ENCODE results near the gene CYP1B1. TPM values are rescaled to one million over a fixed set of nuclear protein-coding genes. Genes with fewer than 3 reads are reported as not detected.
"Not testable (repeated sequence)": the region's sequence is repeated elsewhere in the genome, so short reads cannot be mapped to it uniquely, and the experiment has no call there.

CYP1B1 gene
- total and polyA plus RNA-seq, 2 donors: 14.4 to 40.8 TPM

DNA sequence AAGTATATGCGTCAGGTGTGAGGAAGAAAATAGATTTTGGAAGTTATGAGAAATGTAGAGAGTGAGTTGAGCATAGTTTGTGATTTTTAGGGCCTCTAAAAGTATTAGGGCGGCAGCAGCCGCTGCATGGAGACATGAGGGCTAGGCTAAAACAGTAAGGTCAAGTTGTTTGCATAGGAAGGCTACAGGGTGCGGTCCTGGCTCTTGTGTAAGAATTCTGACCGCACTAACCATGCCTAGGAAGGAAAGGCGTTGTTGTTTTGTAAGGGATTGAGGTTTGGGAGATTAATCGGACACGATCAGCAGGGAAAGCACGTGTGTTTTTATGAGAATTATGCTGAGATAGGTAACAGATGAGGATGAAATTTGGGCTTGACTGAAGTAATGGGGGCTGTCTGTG, 6.8 kb upstream of the CYP1B1 start:
- peaks cover 4 to 30% of the 10 kb centered on the region in 2 donors for H3K27me3 ChIP-seq (ENCODE audit: control insufficient read depth in 2 of 2, insufficient read depth in 1 of 2, low read length in 1 of 2)
- DNase-seq (ENCODE audit: low read depth in 6 of 9, low spot score in 9 of 9); H3K36me3 ChIP-seq (ENCODE audit: control insufficient read depth in 2 of 2, insufficient read depth in 2 of 2, low read length in 1 of 2); H3K27ac ChIP-seq (ENCODE audit: low read depth in 1 of 2, low read length in 1 of 2); H3K4me1 ChIP-seq (ENCODE audit: control insufficient read depth in 2 of 2, insufficient read depth in 2 of 2, low read length in 2 of 2); H3K4me3 ChIP-seq (ENCODE audit: low read length in 2 of 2); H3K9me3 ChIP-seq (ENCODE audit: control insufficient read depth in 2 of 2, insufficient read depth in 1 of 2, low read length in 1 of 2): not testable (repeated sequence)
- WGBS: 96% methylated on average over 9 of the region's 9 CpGs

DNA sequence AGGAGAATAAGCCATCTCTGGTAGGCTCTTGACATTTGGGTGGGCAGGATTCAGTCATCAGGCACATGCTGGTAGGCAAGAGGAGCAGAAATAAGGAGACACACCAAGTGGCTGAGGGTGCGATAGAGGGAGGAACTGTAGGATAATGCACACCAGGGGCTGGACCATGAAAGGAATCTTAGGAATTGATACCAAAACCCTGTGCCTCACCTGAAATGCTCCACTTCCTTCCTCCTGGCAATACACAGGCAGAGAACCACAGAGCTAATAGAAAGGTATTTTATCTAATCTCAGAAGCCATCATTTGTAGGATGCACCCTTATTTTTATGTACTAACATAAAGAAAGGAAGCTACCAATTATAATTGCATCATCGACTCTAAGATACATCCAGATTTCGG, 4.4 kb upstream of the CYP1B1 start:
- WGBS: 79% methylated on average over 3 of the region's 3 CpGs
- H3K4me3 ChIP-seq (ENCODE audit: low read length in 2 of 2): no peak overlapping the region
- peaks cover 28 to 52% of the 10 kb centered on the region in 2 donors for H3K27me3 ChIP-seq (ENCODE audit: control insufficient read depth in 2 of 2, insufficient read depth in 1 of 2, low read length in 1 of 2)
- no peaks in the 10 kb centered on the region for H3K4me1 ChIP-seq (ENCODE audit: control insufficient read depth in 2 of 2, insufficient read depth in 2 of 2, low read length in 2 of 2)
- H3K9me3 ChIP-seq (ENCODE audit: control insufficient read depth in 2 of 2, insufficient read depth in 1 of 2, low read length in 1 of 2): peaks cover 0 to 2% of the 10 kb centered on the region in 2 donors
- no peak overlapping the region for H3K27ac ChIP-seq (ENCODE audit: low read depth in 1 of 2, low read length in 1 of 2)
- DNase-seq (ENCODE audit: low read depth in 6 of 9, low spot score in 9 of 9): no peak
- H3K36me3 ChIP-seq (ENCODE audit: control insufficient read depth in 2 of 2, insufficient read depth in 2 of 2, low read length in 1 of 2): no peaks in the 10 kb centered on the region

GRCh38 chr2:38079116-38080052, 3.4 kb upstream of the CYP1B1 start:
- no peak for DNase-seq (ENCODE audit: low read depth in 6 of 9, low spot score in 9 of 9)
- peaks cover 0 to 2% of the 10 kb centered on the region in 2 donors for H3K9me3 ChIP-seq (ENCODE audit: control insufficient read depth in 2 of 2, insufficient read depth in 1 of 2, low read length in 1 of 2)
- H3K4me1 ChIP-seq (ENCODE audit: control insufficient read depth in 2 of 2, insufficient read depth in 2 of 2, low read length in 2 of 2): no peaks in the 10 kb centered on the region
- peaks cover 37 to 59% of the 10 kb centered on the region in 2 donors for H3K27me3 ChIP-seq (ENCODE audit: control insufficient read depth in 2 of 2, insufficient read depth in 1 of 2, low read length in 1 of 2)
- no peak overlapping the region for H3K4me3 ChIP-seq (ENCODE audit: low read length in 2 of 2)
- WGBS: 78% methylated on average over 11 of the region's 11 CpGs
- H3K27ac ChIP-seq (ENCODE audit: low read depth in 1 of 2, low read length in 1 of 2): no peak overlapping the region
- no peaks in the 10 kb centered on the region for H3K36me3 ChIP-seq (ENCODE audit: control insufficient read depth in 2 of 2, insufficient read depth in 2 of 2, low read length in 1 of 2)

DNA sequence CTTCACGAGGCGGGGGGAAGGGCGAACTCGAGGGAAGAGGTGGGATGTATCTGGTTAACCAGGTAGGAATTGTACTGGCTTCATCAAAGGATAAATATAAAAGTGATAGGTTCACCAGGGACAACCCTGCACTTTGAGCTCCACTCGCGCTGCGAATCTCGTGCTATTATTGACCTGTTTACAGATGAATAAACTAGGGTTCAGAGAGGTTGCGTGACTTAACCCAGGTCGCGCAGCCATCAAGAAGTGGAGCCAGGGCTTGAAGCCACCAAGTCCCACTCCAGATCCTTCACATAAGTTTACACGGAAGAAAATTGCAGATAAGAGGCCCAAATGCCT, 1.4 kb upstream of the CYP1B1 start:
- no peak for DNase-seq (ENCODE audit: low read depth in 6 of 9, low spot score in 9 of 9)
- Histone ChIP-seq H3K9me3 (ENCODE audit: control insufficient read depth in 2 of 2, insufficient read depth in 1 of 2, low read length in 1 of 2) (peaks cover 0 to 2% of the 10 kb centered on the region in 2 donors), H3K4me1 (ENCODE audit: control insufficient read depth in 2 of 2, insufficient read depth in 2 of 2, low read length in 2 of 2) (no peaks in the 10 kb centered on the region), H3K27me3 (ENCODE audit: control insufficient read depth in 2 of 2, insufficient read depth in 1 of 2, low read length in 1 of 2) (peaks cover 57 to 79% of the 10 kb centered on the region in 2 donors), H3K36me3 (ENCODE audit: control insufficient read depth in 2 of 2, insufficient read depth in 2 of 2, low read length in 1 of 2) (no peaks in the 10 kb centered on the region), H3K4me3 (ENCODE audit: low read length in 2 of 2) (no peak overlapping the region), H3K27ac (ENCODE audit: low read depth in 1 of 2, low read length in 1 of 2) (no peak overlapping the region)
- 26% methylated on average over 12 of the region's 12 CpGs for WGBS

DNA sequence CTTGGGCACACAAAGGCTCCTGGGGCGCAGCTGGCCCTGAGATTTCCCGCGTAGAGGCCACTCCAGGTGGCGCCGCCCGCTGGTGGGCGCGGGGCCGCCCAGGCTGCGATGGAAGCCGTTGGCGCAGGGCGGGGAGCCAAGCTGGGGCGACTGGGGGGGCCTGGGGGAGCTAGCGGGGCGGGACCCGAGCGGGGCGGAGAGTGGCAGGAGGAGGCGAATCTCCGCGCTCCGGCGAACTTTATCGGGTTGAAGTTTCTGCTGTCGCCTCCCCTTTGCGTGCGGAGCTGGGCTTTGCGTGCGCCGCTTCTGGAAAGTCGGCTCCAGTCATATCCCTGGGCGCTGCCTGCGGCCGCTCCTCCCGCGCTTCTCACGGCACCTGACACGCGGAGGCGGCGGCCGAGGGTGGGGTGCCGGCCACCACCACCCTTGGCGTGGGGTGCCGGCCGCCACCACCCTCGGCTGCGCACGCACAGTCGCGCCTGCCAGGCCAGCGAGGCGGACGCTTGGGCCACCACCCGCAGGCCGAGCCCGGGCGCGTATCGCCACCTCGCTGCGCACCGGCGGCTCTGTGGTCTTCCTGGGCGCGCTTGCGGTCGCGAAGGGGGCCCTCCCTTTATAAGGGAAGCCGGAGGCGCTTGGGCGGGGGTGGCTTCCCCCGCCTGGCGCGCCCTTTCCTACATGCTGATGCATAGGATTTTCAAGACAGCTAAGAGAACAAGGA, 919 bp upstream of the CYP1B1 start:
- Histone ChIP-seq H3K36me3 (ENCODE audit: control insufficient read depth in 2 of 2, insufficient read depth in 2 of 2, low read length in 1 of 2) (no peaks in the 10 kb centered on the region), H3K4me3 (ENCODE audit: low read length in 2 of 2) (peak overlapping the region; percentile 30 to 41), H3K9me3 (ENCODE audit: control insufficient read depth in 2 of 2, insufficient read depth in 1 of 2, low read length in 1 of 2) (peaks cover 0 to 2% of the 10 kb centered on the region in 2 donors), H3K27ac (ENCODE audit: low read depth in 1 of 2, low read length in 1 of 2) (peak overlapping the region; percentile 41 to 83), H3K4me1 (ENCODE audit: control insufficient read depth in 2 of 2, insufficient read depth in 2 of 2, low read length in 2 of 2) (no peaks in the 10 kb centered on the region), H3K27me3 (ENCODE audit: control insufficient read depth in 2 of 2, insufficient read depth in 1 of 2, low read length in 1 of 2) (peaks cover 59 to 84% of the 10 kb centered on the region in 2 donors)
- WGBS: under 1% methylated on average over 76 of the region's 76 CpGs
- no peak for DNase-seq (ENCODE audit: low read depth in 6 of 9, low spot score in 9 of 9)

- peak overlapping the region; percentile 41 to 73 for H3K27ac ChIP-seq (ENCODE audit: low read depth in 1 of 2, low read length in 1 of 2)
- peaks cover 0 to 2% of the 10 kb centered on the region in 2 donors for H3K9me3 ChIP-seq (ENCODE audit: control insufficient read depth in 2 of 2, insufficient read depth in 1 of 2, low read length in 1 of 2)
- DNase-seq (ENCODE audit: low read depth in 6 of 9, low spot score in 9 of 9): peak in 3 of 9 donors; percentile 13 to 52 (median 22)
- no peaks in the 10 kb centered on the region for H3K4me1 ChIP-seq (ENCODE audit: control insufficient read depth in 2 of 2, insufficient read depth in 2 of 2, low read length in 2 of 2)
- WGBS: 1% methylated on average over 51 of the region's 51 CpGs
- H3K4me3 ChIP-seq (ENCODE audit: low read length in 2 of 2): peak overlapping the region; percentile 30 to 41
- H3K36me3 ChIP-seq (ENCODE audit: control insufficient read depth in 2 of 2, insufficient read depth in 2 of 2, low read length in 1 of 2): no peaks in the 10 kb centered on the region
- H3K27me3 ChIP-seq (ENCODE audit: control insufficient read depth in 2 of 2, insufficient read depth in 1 of 2, low read length in 1 of 2): peaks cover 59 to 89% of the 10 kb centered on the region in 2 donors
These were observed 280 bp upstream of the CYP1B1 start for GRCh38 chr2:38076152-38076709.

- H3K36me3 ChIP-seq (ENCODE audit: control insufficient read depth in 2 of 2, insufficient read depth in 2 of 2, low read length in 1 of 2): no peaks in the 10 kb centered on the region
- 11% methylated on average over 82 of the region's 82 CpGs for WGBS
- H3K27ac ChIP-seq (ENCODE audit: low read depth in 1 of 2, low read length in 1 of 2): peak overlapping the region; percentile 43 to 71
- peaks cover 0 to 2% of the 10 kb centered on the region in 2 donors for H3K9me3 ChIP-seq (ENCODE audit: control insufficient read depth in 2 of 2, insufficient read depth in 1 of 2, low read length in 1 of 2)
- H3K4me1 ChIP-seq (ENCODE audit: control insufficient read depth in 2 of 2, insufficient read depth in 2 of 2, low read length in 2 of 2): no peaks in the 10 kb centered on the region
- peak overlapping the region; percentile 27 to 41 for H3K4me3 ChIP-seq (ENCODE audit: low read length in 2 of 2)
- DNase-seq (ENCODE audit: low read depth in 6 of 9, low spot score in 9 of 9): no peak
- H3K27me3 ChIP-seq (ENCODE audit: control insufficient read depth in 2 of 2, insufficient read depth in 1 of 2, low read length in 1 of 2): peaks cover 59 to 95% of the 10 kb centered on the region in 2 donors
These were observed 1.0 kb downstream of the CYP1B1 start for GRCh38 chr2:38074764-38075506.

GRCh38 chr2:38074058-38074763, 1.7 kb downstream of the CYP1B1 start:
- peak overlapping the region; percentile 17 to 36 for H3K4me3 ChIP-seq (ENCODE audit: low read length in 2 of 2)
- DNase-seq (ENCODE audit: low read depth in 6 of 9, low spot score in 9 of 9): no peak
- peaks cover 0 to 2% of the 10 kb centered on the region in 2 donors for H3K9me3 ChIP-seq (ENCODE audit: control insufficient read depth in 2 of 2, insufficient read depth in 1 of 2, low read length in 1 of 2)
- peaks cover 59 to 88% of the 10 kb centered on the region in 2 donors for H3K27me3 ChIP-seq (ENCODE audit: control insufficient read depth in 2 of 2, insufficient read depth in 1 of 2, low read length in 1 of 2)
- H3K4me1 ChIP-seq (ENCODE audit: control insufficient read depth in 2 of 2, insufficient read depth in 2 of 2, low read length in 2 of 2): no peaks in the 10 kb centered on the region
- peak overlapping the region; percentile 43 to 70 for H3K27ac ChIP-seq (ENCODE audit: low read depth in 1 of 2, low read length in 1 of 2)
- 3% methylated on average over 58 of the region's 58 CpGs for WGBS
- H3K36me3 ChIP-seq (ENCODE audit: control insufficient read depth in 2 of 2, insufficient read depth in 2 of 2, low read length in 1 of 2): no peaks in the 10 kb centered on the region
